ENCODE data around the gene CHCT1. TPM values are rescaled to one million over a fixed set of nuclear protein-coding genes. Genes with fewer than 3 reads are reported as not detected.
"Not testable (repeated sequence)": the region's sequence is repeated elsewhere in the genome, so short reads cannot be mapped to it uniquely, and the experiment has no call there.

CHCT1 gene
- polyA plus RNA-seq, 3 donors: 0.89 TPM; not detected in 2

- Histone ChIP-seq H3K4me3 (replicated peaks in 1 of 3; ENCODE audit: low read depth in 2 of 3, low read length in 3 of 3) (no peak overlapping the region), H3K4me2 (replicated peaks; ENCODE audit: extremely low read depth, low read length, poor library complexity, severe bottlenecking) (no peak overlapping the region), H4K20me1 (ENCODE audit: insufficient read depth, low read length) (no peaks in the 10 kb centered on the region), H3K27ac (ENCODE audit: low read depth in 1 of 2, low read length in 2 of 2) (no peak overlapping the region), H3K27me3 (ENCODE audit: control insufficient read depth in 2 of 2, insufficient read depth in 2 of 2, low read length in 2 of 2) (no peaks in the 10 kb centered on the region), H3K9ac (ENCODE audit: insufficient read depth, low read length, poor library complexity, severe bottlenecking) (no peak overlapping the region), H3K9me3 (replicated peaks in 1 of 2; ENCODE audit: control insufficient read depth in 1 of 2, insufficient read depth in 1 of 2, low read length in 2 of 2) (no peaks in the 10 kb centered on the region), H3K36me3 (replicated peaks in 1 of 2; ENCODE audit: control insufficient read depth in 1 of 2, insufficient read depth in 2 of 2, low read length in 2 of 2) (no peaks in the 10 kb centered on the region), H3K79me2 (ENCODE audit: insufficient read depth, low read length) (no peaks in the 10 kb centered on the region), H3K4me1 (ENCODE audit: control insufficient read depth in 1 of 2, insufficient read depth in 2 of 2, low read length in 2 of 2) (peaks cover 10 to 16% of the 10 kb centered on the region in 2 donors), H2AFZ (ENCODE audit: insufficient read depth, low read depth, low read length, poor library complexity, severe bottlenecking) (no peak overlapping the region)
- peaks cover 0 to 3% (median 3%) of the 10 kb centered on the region in 3 donors for H3K27me3 Mint-ChIP-seq (ENCODE audit: low read depth in 3 of 3)
- H3K27ac Mint-ChIP-seq: no peak overlapping the region
- no peak for TF ChIP-seq CTCF (IDR thresholded peaks at IDR 0.05)
- no peak for DNase-seq
- 100% methylated on average over 5 of the region's 6 CpGs for WGBS (ENCODE audit: insufficient coverage)
- no peaks in the 10 kb centered on the region for H3K9me3 Mint-ChIP-seq
- no peak overlapping the region for H3K4me3 Mint-ChIP-seq
- H3K36me3 Mint-ChIP-seq: no peaks in the 10 kb centered on the region
- peaks cover 19% of the 10 kb centered on the region for H3K4me1 Mint-ChIP-seq
- intact Hi-C loops (cut with micrococcal nuclease): loop anchor here in 1 of 2 donors (10.0 kb wide), 1 partner anchor 61 kb away; no protein-coding TSS in a partner anchor
Observed at GRCh38 chr17:60425626-60426025, 3.3 kb downstream of the CHCT1 start.

GRCh38 chr17:60426596-60426995 is 4.3 kb downstream of the CHCT1 start:
- H3K9me3 Mint-ChIP-seq: peaks cover 0 to under 1% (median 0%) of the 10 kb centered on the region in 7 donors
- no peak overlapping the region for H3K27ac ChIP-seq (ENCODE audit: low read depth in 1 of 2, low read length in 2 of 2)
- no peak for DNase-seq
- H3K27me3 Mint-ChIP-seq (ENCODE audit: low read depth in 3 of 3): peaks cover 0 to 4% (median 3%) of the 10 kb centered on the region in 3 donors
- no peak overlapping the region for H3K4me2 ChIP-seq (replicated peaks; ENCODE audit: extremely low read depth, low read length, poor library complexity, severe bottlenecking)
- H3K27me3 ChIP-seq (ENCODE audit: control insufficient read depth in 2 of 2, insufficient read depth in 2 of 2, low read length in 2 of 2): no peaks in the 10 kb centered on the region
- H3K4me1 ChIP-seq (ENCODE audit: control insufficient read depth in 1 of 2, insufficient read depth in 2 of 2, low read length in 2 of 2): peaks cover 8 to 10% of the 10 kb centered on the region in 2 donors
- intact Hi-C loops (cut with micrococcal nuclease): loop anchor here in 1 of 2 donors (10.0 kb wide), 1 partner anchor 62 kb away; no protein-coding TSS in a partner anchor
- H3K4me1 Mint-ChIP-seq: peaks cover 14% of the 10 kb centered on the region
- no peaks in the 10 kb centered on the region for H3K36me3 Mint-ChIP-seq
- no peak for TF ChIP-seq CTCF (IDR thresholded peaks at IDR 0.05)
- no peak overlapping the region for H3K9ac ChIP-seq (ENCODE audit: insufficient read depth, low read length, poor library complexity, severe bottlenecking)
- no peaks in the 10 kb centered on the region for H3K9me3 ChIP-seq (replicated peaks in 1 of 2; ENCODE audit: control insufficient read depth in 1 of 2, insufficient read depth in 1 of 2, low read length in 2 of 2)
- H2AFZ ChIP-seq (ENCODE audit: insufficient read depth, low read depth, low read length, poor library complexity, severe bottlenecking): no peak overlapping the region
- H3K4me3 ChIP-seq (replicated peaks in 1 of 3; ENCODE audit: low read depth in 2 of 3, low read length in 3 of 3): no peak overlapping the region
- no peaks in the 10 kb centered on the region for H3K36me3 ChIP-seq (replicated peaks in 1 of 2; ENCODE audit: control insufficient read depth in 1 of 2, insufficient read depth in 2 of 2, low read length in 2 of 2)
- no peaks in the 10 kb centered on the region for H3K79me2 ChIP-seq (ENCODE audit: insufficient read depth, low read length)
- no peak overlapping the region for H3K4me3 Mint-ChIP-seq
- 88% methylated on average over 9 of the region's 10 CpGs for WGBS (ENCODE audit: insufficient coverage)
- no peaks in the 10 kb centered on the region for H4K20me1 ChIP-seq (ENCODE audit: insufficient read depth, low read length)
- peak overlapping the region in 1 of 7 donors; percentile 18 for H3K27ac Mint-ChIP-seq

GRCh38 chr17:60428491-60428890 is 6.2 kb downstream of the CHCT1 start:
- H3K27me3 Mint-ChIP-seq (ENCODE audit: low read depth in 3 of 3); H3K36me3 Mint-ChIP-seq; H3K27ac ChIP-seq (ENCODE audit: low read depth in 1 of 2, low read length in 2 of 2); H3K4me1 ChIP-seq (ENCODE audit: control insufficient read depth in 1 of 2, insufficient read depth in 2 of 2, low read length in 2 of 2); H3K9me3 ChIP-seq (replicated peaks in 1 of 2; ENCODE audit: control insufficient read depth in 1 of 2, insufficient read depth in 1 of 2, low read length in 2 of 2); H3K36me3 ChIP-seq (replicated peaks in 1 of 2; ENCODE audit: control insufficient read depth in 1 of 2, insufficient read depth in 2 of 2, low read length in 2 of 2); H2AFZ ChIP-seq (ENCODE audit: insufficient read depth, low read depth, low read length, poor library complexity, severe bottlenecking); H3K27me3 ChIP-seq (ENCODE audit: control insufficient read depth in 2 of 2, insufficient read depth in 2 of 2, low read length in 2 of 2); H3K4me3 ChIP-seq (replicated peaks in 1 of 3; ENCODE audit: low read depth in 2 of 3, low read length in 3 of 3); H4K20me1 ChIP-seq (ENCODE audit: insufficient read depth, low read length); H3K4me3 Mint-ChIP-seq; H3K4me2 ChIP-seq (replicated peaks; ENCODE audit: extremely low read depth, low read length, poor library complexity, severe bottlenecking); H3K9ac ChIP-seq (ENCODE audit: insufficient read depth, low read length, poor library complexity, severe bottlenecking); H3K4me1 Mint-ChIP-seq; H3K79me2 ChIP-seq (ENCODE audit: insufficient read depth, low read length); H3K27ac Mint-ChIP-seq; DNase-seq: not testable (repeated sequence)
- H3K9me3 Mint-ChIP-seq: peaks cover 8 to 17% (median 14%) of the 10 kb centered on the region in 7 donors
- WGBS (ENCODE audit: insufficient coverage): 100% methylated on average over 1 of the region's 6 CpGs
- intact Hi-C loops (cut with micrococcal nuclease): loop anchor here in 1 of 2 donors (10.0 kb wide), 1 partner anchor 64 kb away; no protein-coding TSS in a partner anchor

Measured in CD14-positive monocyte (primary cell).